Right lobe of liver (tissue), 4 donors: ENCODE results near the gene MTA1.

Experiments
- POLR2A ChIP-seq: fragments of 450-650 bp; IDR thresholded peaks from one replicate; pipeline ENCODE4 v1.6.1; 2017; ENCODE audit warnings: antibody characterized with exemption, mild to moderate bottlenecking
- TF ChIP-seq, protein P1 (sequence below), 4 donors: fragments of 200-600 bp in 3 of 4; fragments of 450-650 bp in 1 of 4; IDR thresholded peaks; one replicate each; pipeline versions ENCODE4 v1.5.1 to v1.8.0; 2016 to 2022; ENCODE audit warnings: antibody characterized with exemption in 4 of 4, mild to moderate bottlenecking in 2 of 4
- donor health status: DM: no; HTN: no; CAD: no.
- donor health status: DM: no; HTN: no; CAD: no.
- donor health status: DM: no; HTN: yes; CAD: no.

DNA sequence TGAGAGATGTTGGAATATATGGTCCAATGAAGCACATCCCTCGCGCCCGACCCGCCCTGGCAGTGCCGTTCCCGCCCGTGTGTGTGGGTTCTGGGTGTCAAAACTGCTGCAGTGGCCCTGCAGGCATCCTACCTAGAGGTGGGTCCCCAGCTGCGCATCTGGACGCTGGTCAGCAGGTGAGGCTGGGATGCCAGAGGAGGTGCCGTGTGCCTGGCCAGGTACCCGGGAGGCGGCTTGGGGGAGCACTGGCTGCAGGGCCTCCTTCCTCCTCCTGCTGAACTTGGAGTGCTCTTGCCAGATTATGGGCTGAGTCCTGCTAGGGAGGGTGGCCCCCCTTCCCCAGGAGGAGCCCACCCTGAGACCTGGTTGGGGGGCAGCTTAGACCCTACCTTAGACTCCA is 5.2 kb downstream of the MTA1 start:
- TF ChIP-seq, protein P1, sequence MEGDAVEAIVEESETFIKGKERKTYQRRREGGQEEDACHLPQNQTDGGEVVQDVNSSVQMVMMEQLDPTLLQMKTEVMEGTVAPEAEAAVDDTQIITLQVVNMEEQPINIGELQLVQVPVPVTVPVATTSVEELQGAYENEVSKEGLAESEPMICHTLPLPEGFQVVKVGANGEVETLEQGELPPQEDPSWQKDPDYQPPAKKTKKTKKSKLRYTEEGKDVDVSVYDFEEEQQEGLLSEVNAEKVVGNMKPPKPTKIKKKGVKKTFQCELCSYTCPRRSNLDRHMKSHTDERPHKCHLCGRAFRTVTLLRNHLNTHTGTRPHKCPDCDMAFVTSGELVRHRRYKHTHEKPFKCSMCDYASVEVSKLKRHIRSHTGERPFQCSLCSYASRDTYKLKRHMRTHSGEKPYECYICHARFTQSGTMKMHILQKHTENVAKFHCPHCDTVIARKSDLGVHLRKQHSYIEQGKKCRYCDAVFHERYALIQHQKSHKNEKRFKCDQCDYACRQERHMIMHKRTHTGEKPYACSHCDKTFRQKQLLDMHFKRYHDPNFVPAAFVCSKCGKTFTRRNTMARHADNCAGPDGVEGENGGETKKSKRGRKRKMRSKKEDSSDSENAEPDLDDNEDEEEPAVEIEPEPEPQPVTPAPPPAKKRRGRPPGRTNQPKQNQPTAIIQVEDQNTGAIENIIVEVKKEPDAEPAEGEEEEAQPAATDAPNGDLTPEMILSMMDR (IDR thresholded peaks at IDR 0.05), result no peak
- no peak for TF ChIP-seq POLR2A
